Right lung (tissue), 5 donors: ENCODE data around the gene KAT6B. TPM values are rescaled to one million over a fixed set of nuclear protein-coding genes. Genes with fewer than 3 reads are reported as not detected.

Experiments
- DNase-seq, 2 donors: peaks; one replicate each; pipeline ENCODE4 v3.0.0-alpha.2; 2013
- polyA plus RNA-seq, 5 donors: library from polyadenylated mRNA; unstranded; fragments of 120-200 nt; gene quantifications; one replicate each; pipeline versions ENCODE4 v1.2.1 to v1.2.3, GENCODE V29; 2013; ENCODE audit warnings: inconsistent platforms in 1 of 5, low replicate concordance in 1 of 5; ENCODE audit not compliant: insufficient read length in 5 of 5, insufficient read depth in 1 of 5

KAT6B gene
- polyA plus RNA-seq, 5 donors: 28.1 to 47.5 (median 42.0) TPM

DNA sequence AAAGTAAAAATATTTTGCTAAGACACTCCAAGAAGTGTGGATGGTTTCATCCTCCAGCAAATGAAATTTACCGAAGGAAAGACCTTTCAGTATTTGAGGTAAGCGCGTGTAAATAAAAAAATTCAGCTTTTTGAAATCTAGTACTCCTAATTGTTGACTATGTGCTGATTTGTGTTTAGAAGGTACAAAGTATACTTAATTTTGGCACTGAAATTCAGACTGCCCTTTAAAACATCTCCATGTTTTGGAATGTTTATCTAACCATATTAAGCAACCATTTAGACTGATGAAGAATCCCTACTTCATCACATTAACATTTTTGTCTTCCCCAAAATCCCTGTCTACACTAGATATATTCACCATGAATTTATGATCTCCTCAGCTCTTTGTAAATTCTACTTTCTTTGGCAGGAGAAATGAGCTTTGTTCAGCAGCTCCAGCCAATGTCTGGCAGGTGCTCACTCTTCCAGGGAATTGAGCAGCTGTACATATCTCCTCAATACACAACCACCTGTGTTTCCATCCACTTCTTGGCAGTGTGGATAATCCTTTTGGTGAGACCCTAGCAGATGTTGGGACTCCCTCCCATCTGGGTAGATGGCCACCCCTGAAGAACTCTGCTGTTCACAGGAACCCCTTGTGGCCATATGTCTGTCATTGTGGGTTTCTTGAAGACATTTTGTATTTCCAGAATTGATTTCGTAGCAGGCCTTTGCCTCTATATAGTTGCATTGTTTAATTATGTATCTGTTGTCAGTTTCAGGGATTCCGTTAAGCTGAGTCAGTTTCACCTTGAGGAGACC is 155.6 kb downstream of the KAT6B start:
- no peak for DNase-seq

DNA sequence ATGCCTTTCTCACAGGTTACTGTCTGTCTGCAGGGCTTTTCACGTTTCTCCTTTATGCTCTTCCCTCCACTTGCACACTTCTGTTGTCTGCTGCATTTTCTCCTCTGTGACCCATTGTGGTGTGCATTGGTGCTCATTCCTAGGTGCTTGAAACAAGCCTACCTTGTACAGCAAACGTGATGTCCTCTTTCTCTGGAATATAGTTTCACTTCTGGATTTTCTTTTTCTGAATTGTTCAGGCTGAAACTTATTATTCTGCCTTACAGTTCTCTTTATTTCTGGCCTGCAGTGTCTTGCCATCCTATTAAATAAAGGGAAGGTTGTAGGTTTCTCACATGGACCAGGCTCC is 156.2 kb downstream of the KAT6B start:
- DNase-seq: no peak

DNA sequence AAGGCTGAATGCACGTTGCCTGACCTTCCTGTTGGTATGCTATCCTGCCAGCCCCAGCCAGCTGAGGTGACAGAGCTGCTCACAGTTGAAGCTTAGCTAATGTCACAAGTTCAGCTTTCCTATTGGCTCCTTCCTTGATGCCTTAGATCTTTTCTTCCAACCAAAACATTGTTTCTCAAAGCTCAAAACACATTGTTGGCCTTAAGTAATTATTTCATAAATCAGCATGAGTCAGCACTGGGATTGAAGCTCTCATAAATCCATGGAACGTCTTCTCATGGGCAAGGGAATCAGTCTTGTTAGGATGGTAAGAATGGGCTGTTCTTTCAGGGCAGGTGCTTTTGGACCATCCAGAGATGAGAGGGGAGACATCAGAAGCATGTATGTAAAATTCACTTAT is 157.0 kb downstream of the KAT6B start:
- no peak for DNase-seq

DNA sequence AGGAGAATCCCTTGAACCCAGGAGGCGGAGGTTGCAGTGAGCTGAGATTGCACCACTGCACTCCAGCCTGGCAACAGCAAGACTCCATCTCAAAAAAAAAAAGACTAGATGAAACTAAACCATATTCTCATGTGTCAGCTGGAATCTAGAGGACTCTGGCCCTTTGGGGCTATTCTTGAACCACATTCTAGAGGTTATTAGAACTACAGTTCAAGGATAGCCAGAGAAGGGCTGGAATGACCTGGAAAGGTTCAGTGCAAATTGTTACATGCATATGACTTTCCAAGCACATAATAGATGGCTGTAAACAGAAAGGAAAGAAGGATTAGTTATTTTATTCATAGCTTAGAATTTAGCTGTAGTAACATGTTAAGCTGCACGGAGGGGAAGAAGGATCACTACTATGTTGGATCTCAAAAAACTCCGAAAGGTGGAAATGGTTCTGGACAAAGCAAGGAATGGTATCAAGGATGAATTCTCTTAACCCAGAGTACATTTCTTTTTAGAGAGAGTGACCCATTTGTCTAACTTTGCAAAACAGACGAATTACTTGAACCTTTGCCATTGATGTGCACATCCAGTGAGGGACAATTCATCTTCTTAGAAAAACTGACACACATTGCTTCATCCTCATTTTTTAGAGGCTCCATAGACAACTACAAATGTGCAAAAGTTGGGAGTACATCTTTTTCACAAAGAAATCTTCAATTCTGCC is 161.1 kb downstream of the KAT6B start:
- no peak for DNase-seq

DNA sequence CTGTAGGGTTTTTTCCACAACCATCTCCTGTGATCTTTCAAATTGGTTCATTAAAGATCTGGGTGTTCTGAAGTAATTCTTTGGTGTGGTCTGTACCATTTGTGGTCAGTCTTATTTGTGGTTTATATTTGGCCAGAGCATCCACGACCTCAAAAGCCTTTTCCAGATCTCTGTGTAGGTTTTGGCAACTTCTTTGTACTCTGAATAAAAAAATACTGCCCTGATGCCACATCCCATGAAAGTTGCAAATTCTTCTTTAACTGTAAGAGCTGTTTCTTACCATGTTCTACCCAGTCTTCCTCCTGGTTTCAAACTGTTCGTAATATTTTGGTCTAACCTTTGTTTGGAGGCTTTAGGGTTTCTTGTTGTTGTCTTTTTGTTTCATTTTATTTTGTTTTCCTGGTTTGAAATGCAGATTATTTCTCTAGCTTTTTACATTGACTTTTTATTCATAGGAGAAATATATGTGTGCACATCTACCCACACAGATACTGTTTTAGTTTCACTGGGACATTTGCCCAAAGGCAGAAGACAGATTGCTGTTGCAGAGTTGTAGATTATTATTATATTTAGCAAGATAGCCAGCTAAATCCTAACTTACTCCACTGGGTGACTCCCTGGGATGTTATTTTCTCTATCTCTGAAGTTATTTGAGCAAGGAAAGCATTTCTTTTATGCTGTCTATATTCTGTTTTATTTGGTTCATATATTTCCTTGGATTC is 161.8 kb downstream of the KAT6B start:
- DNase-seq: no peak

DNA sequence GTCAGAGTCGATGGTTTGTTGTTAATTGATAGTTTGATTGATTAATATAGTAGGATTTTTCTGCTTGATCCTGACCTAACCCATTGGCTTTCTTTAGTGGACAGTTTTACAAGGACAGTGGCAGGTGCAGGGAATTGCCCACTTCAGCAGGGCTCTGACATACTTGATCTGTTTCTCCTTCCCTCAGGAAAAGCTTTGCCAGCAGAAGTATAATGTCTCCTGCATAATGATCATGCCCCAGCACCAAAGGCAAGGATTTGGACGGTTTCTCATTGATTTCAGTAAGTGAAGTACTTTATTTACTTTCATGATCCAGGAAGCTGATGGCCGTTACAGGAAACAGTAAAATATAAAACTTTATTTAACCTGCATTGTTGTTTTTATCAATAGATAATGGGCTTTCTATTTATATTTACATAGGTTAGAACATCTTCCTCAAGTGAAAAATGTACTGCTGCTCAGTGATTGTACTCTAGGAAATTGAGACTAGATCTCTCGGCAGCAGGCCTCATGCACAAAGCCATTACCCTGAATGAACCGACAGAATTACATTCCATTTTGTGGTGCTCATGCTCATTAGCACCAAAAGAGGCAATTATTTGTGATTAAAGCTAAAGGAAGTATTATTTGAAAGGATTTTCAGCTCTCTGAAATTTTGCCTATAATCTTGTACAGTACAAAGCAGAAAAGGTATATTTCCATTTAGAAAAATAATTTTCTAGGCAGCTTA is 162.6 kb downstream of the KAT6B start:
- no peak for DNase-seq

DNA sequence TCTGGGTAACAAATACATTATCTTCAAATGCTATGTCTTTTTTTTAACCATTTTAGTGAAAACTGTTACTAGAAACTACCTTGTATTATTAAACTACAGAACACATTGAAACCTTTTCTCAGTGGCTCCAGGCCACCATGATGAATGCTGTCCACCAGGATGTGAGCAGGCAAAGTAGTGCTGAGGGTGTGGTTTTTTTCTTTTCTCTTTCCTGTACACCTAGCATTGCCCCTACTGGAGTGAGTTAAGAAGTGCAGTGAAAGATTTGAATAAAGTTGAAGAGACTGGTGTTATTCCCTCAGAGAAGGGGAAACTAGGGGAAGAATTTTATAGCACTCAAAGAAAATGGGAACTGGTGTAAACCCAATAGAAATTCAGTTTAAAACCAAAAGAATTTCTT is 165.0 kb downstream of the KAT6B start:
- DNase-seq: no peak

DNA sequence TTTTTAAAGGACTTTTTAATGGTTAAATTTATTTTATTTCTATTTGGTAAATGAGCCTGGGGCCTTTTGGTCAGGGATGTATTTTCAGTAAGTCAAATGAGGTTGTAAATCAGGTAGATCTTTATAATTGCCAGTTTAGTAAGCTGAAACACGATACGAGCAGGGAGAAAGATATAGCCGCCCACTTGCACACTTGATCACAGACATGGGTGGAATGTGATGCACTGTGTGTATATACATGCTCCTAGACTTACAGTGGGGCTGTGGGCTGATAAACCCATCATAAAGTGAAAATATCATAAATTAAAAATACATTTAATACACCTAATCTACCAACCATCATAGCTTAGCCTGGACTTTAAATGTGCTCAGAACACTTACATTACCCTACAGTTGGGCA is 165.7 kb downstream of the KAT6B start:
- no peak for DNase-seq

DNA sequence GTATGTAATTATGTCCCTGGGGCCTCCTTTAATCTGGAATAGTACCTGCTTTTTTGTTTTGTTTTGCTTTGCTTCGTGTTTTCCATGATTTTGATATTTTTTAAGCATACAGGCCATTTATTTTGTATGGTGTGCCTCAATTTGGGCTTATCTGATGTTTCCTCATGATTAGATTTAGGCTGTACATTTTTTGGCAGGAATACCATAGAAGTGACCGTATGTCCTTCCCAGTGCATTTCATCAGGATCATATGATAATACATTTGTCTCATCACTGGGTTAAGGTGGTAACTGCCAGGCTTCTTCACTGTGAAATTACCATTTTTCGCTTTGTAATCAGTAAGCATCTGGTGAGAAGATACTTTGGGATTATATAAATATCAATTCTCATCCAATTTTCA is 167.2 kb downstream of the KAT6B start:
- no peak for DNase-seq

DNA sequence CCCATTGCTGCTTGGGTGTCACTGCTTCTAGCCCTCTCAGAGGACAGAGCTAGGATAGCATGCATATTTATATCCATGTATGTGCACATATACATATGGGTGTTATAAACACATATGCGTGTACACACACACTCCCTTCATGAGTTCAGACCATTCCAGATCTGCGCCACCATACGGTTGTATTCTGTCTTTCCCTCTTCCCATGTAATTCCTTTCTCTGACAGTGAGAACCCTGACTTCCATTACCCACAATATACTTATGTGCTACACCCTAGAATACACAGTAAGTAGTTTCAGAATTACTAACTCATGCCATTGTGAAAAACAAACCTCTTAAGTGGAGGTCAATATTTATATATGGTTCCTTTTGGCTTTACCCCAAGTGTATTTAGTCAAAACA is 168.5 kb downstream of the KAT6B start:
- DNase-seq: no peak

DNA sequence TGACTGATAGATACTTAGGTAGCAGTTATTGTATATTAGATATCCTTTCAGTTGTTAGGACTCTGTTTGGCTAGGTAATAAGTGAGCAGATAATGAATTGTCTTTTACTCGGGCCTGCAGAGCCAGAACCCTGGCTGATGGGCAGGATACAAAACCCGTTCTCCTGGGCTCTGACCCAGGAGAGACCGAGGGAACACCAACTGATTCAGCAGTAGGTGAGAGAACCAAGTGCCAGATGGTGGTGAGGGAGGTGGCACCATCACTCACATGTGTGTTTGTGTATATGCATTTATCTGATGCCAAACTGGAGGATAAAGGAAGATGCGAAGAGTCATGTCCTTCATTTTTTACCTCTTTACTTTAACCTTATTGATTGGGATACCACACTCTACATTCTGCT is 169.4 kb downstream of the KAT6B start:
- DNase-seq: no peak

DNA sequence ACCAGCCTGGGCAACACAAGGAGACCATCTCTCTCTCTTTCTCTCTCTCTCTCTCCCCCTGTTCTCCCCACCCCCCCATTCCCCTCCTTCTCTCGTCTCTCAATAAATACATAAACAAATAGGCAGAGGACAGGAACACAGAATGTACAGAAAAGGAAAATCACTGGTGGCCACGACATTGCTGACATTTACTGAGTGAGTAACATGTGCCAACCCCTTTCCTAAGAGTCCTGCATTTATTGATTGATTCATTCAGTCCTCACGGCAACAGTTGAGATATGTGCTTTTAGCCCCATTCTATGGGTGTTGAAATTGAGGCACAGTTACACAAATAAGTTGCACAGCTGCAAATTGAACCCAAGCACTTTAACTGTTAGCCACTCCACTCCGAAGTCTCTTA is 170.8 kb downstream of the KAT6B start:
- no peak for DNase-seq

DNA sequence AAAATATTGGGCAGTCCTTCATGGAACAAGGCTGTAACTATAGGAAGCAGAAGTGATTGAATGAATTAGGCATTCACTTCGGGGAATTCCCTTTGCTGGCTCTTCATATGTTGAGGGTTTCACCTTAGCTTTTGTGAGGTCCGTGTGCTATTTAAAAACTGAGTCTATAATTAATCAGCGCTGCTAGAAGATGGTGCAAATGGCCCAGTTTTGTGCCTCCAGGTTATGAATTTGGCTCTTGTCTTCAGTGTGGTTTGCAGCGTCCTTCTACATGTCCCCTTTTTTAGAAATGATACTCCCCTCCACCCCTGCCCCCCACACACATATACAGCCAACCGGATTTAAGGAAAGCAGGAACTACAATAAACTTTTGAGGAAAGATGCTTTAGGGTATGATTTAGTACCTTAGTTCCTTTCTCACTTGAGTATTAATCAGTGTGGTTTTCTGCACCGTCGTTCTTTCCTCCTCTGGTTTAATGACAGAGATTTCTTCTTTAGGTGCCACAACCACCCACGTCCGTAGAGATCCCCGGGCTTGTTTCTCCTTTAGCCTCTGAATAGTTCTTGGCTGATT is 174.4 kb downstream of the KAT6B start:
- no peak for DNase-seq

DNA sequence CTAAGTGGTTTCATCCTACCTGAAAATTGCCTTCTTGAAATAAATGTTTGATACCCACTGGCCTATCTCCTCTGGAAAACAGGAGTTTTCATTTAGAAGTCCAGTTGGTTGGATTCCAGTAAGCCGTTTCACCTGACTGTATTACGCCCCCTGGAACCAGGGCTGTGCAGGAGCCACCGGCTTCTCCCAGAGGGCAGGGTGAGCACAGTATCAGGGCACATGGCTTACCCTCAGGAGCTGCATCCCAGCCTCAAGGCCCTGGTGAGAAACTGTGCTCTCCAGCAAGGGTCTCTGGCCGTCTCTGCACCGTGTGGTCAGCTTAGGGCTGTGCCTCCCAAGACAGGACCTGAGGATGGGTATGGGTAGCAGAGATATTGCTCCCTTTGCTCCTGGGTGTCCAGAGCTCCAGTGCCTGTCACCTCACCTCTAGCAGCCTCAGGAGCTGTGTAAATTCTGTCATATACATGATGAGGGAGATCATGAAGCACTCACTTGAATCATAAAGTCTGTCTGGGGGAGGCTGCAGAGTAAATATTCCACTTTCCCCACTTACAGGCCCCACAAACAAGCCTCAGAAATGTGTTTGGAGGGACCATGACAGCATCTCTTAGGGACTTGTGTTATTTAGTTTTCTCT is 175.4 kb downstream of the KAT6B start:
- no peak for DNase-seq

DNA sequence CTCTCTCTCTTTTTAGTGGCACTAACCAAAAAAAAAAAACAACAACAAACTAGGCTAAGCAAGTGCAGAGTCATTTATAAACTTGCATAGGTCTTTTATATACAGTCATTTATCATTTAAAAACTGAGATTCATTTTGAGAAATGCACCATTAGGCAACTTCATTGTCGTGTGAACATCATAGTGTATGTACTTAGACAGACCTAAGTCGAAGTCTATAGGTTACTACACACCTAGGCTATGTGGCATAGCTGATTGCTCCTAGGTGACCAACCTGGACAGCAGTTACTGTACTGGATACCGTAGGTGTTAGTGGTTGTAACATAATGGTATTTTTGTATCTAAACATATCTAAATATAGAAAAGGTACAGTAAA is 175.9 kb downstream of the KAT6B start:
- no peak for DNase-seq

DNA sequence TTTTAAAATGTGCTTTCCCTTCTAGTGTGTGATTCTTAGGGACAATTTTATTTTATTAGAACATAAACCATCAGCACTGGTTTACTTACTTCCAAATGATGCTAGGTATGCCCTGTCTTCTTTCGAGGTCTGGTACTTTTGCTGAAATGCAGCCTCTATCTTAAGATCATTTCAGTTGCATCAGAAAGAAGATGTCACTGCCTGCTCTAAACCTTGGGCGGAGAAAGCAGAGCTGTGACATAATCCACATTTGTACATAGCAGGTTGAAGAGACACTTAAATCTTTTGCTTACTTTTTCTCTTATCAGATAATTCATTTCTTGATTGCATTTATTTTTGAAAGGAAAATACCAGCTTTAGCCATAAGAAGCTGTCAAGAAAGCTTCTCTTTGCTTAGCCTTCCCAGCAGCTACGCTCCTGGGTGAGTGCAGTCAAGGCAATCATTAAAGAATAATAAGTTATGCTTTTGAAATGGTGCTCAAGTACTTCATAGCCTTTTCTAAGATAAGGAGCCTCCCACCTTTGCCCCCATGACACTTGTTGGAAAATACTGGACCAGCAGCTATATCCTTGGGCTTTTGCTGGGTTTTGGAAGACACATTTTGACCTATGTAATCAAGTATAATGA is 176.7 kb downstream of the KAT6B start:
- no peak for DNase-seq

DNA sequence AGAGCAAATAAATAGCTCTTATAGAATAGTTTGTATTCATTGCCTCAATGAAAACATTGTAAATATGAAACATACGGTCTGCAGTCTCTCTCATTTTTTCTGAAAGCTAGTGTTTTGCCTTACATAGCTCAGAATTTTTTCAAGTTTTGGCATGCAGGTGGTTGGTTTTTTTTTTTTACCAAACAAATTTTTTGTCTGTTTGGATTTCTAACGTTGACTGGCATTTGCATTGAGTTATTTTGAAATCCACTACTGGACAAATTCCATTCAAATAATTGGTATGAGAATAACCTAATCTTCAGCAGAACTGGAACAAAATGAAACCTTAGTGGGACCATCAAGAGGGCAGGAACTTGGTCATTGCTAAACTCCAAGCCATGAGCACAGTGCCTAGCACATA is 177.5 kb downstream of the KAT6B start:
- no peak for DNase-seq

DNA sequence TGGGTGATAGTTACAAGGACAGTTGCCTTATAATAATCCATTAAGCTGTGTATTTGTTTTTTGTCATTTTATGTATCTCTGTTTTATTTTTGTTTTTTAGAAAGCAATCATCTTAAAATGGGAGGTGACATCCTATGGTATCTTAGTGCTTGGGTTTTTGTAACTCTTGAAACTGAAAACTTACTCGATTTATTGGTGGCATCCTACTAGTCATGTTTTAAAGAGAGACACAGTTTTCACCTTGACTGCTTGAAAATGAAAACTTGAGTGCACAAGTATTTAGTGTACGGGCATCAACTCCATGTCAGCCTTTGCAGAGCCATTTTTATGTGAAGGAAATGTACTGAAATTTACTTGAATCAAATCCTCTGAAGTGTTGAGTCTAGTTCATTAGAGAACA is 181.2 kb downstream of the KAT6B start:
- DNase-seq: no peak

DNA sequence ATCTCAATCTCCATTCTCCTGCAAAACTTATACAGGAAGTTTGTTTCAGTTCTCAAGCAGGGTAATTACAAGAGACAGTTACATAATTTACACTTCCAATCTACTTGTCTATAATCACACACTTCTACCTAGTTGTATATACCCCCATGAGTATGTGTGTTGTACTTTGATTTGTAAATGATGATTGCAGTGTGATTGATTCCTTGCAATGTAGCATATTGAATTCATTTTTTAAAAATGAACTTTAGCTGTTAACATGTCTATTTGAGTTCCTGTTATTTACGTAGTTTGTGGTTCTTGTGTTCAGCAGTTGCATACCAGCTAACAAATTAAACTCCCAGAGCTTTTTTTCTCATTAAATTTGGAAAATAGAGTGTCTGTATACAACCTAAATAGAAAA is 182.6 kb downstream of the KAT6B start:
- DNase-seq: no peak

DNA sequence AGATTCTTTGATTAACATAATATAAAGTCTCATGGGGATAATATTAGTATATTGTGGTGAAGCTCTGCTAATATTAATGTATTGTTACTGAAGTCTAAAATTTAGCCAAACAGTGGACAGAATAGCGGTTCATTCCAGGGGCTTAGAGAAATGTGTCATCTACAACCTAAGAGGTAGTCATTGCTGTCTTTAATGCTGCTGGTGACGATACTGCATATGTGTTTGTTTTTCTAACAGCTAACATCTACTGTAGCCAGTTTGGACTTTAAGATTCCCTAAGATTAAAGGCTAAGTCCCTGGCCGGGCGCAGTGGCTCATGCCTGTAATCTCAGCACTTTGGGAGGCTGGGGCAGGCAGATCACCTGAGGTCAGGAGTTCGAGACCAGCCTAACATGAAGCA is 183.0 kb downstream of the KAT6B start:
- no peak for DNase-seq

DNA sequence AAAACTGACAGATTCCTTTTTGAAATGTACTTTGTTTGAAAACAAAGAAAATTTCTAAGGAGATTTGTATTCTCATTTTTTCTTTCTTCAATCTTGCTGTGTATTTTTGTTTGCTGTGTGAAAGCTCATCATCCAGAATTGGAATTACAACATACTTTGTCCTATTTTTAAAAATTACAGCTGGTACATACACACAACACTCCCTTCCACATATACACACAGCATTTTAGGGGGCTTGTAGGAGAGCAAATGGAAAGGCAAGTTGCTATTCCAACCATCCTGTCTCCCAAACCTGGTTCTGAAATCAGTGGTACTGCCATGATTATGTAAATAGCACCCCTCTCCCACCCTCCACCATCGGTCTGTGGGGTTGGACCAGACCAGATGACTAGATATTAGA is 184.0 kb downstream of the KAT6B start:
- DNase-seq: peak in 1 of 2 donors; percentile 56
